ENCODE data around the gene B4GALT5.

The B4GALT5 gene

DNA sequence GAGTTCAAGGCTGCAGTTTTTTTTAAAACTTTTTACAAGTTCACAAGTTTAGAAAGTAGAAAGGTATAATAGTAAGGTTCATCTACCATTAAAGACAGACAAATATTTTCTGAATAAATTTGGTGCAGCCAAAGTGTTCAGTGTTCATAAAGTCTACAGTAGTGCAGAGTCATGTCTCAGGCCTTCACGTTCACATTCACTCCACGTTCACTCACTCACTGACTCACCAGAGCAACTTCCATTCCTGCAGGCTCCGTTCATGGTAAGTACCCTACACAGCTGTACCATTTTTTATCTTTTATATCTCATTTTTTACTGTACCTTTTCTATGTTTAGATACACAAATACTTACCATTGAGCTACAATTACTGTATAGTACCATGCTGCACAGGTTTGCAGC is 67.6 kb downstream of the B4GALT5 start:
- H3K4me3 ChIP-seq (replicated peaks; ENCODE audit: insufficient read depth, low read length): no peak overlapping the region
- H3K27ac ChIP-seq (replicated peaks): no peak overlapping the region; the same call in 1 of the 2 replicates
- TF ChIP-seq GABPA (IDR thresholded peaks at IDR 0.05; ENCODE audit: low read depth) (no peak), POLR2AphosphoS5 (IDR thresholded peaks at IDR 0.05; ENCODE audit: low read depth) (0 out of 2 replicates have a peak, but pooled peaks have one; percentile 11)
- no peaks in the 10 kb centered on the region for H3K27me3 ChIP-seq (ENCODE audit: insufficient read depth, poor library complexity, severe bottlenecking)
- no peak for DNase-seq (ENCODE audit: low read depth in 1 of 2, low spot score in 1 of 2)

DNA sequence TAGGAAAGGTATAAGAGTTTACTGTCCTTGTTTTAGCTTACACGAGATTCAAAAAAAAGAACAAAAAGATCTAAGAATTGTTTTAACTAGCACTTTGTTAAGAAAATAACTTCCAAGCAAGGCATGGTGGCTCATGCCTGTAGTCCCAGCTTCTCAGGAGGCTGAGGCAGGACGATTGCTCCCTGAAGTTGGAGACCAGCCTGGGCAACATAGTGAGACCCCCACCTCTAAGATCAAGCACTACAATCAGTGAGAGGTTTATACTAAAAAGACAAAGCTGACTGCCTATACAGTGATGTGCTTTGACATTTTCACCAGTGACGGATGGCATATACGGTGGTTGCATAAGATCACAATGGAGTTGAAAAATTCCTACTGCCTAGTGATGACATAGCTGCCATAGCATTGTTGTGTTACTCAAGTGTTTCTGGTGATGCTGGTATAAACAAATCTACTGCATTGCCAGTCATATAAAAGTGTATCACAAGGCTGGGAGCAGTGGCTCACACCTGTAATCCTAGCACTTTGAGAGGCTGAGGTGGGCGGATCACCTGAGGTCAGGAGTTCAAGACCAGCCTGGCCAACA is 68.6 kb downstream of the B4GALT5 start:
- Histone ChIP-seq H3K27me3 (ENCODE audit: insufficient read depth, poor library complexity, severe bottlenecking) (no peaks in the 10 kb centered on the region), H3K27ac (replicated peaks) (no peak overlapping the region), H3K4me3 (replicated peaks; ENCODE audit: insufficient read depth, low read length) (no peak overlapping the region)
- TF ChIP-seq GABPA (IDR thresholded peaks at IDR 0.05; ENCODE audit: low read depth): no peak
- no peak for DNase-seq (ENCODE audit: low read depth in 1 of 2, low spot score in 1 of 2)

DNA sequence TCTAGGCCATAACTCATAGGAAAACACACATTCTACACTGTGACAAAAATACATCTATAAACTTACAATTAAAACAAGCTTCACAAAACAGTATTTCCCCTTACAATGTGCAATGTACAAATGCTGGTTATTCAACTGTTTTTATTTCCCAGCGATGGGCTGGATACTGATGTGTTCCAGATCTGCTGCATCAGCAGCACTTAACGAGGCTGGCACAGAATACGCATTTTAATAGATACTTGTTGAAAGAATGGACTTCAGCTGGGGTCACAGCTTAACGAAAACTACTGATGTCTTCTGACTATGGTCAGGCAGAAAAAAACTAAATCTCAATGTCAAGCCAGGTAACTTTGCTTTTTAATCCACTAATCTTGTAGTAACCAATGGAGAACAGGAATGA is 70.9 kb downstream of the B4GALT5 start:
- DNase-seq (ENCODE audit: low read depth in 1 of 2, low spot score in 1 of 2): no peak
- Histone ChIP-seq H3K27ac (replicated peaks) (no peak overlapping the region), H3K27me3 (ENCODE audit: insufficient read depth, poor library complexity, severe bottlenecking) (no peaks in the 10 kb centered on the region), H3K4me3 (replicated peaks; ENCODE audit: insufficient read depth, low read length) (no peak overlapping the region)
- TF ChIP-seq POLR2AphosphoS5 (IDR thresholded peaks at IDR 0.05; ENCODE audit: low read depth) (no peak), GABPA (IDR thresholded peaks at IDR 0.05; ENCODE audit: low read depth) (no peak), SPI1 (IDR thresholded peaks at IDR 0.05; ENCODE audit: borderline replicate concordance, low read depth) (no peak)
- TF ChIP-seq, protein P1, sequence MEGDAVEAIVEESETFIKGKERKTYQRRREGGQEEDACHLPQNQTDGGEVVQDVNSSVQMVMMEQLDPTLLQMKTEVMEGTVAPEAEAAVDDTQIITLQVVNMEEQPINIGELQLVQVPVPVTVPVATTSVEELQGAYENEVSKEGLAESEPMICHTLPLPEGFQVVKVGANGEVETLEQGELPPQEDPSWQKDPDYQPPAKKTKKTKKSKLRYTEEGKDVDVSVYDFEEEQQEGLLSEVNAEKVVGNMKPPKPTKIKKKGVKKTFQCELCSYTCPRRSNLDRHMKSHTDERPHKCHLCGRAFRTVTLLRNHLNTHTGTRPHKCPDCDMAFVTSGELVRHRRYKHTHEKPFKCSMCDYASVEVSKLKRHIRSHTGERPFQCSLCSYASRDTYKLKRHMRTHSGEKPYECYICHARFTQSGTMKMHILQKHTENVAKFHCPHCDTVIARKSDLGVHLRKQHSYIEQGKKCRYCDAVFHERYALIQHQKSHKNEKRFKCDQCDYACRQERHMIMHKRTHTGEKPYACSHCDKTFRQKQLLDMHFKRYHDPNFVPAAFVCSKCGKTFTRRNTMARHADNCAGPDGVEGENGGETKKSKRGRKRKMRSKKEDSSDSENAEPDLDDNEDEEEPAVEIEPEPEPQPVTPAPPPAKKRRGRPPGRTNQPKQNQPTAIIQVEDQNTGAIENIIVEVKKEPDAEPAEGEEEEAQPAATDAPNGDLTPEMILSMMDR (IDR thresholded peaks at IDR 0.05; ENCODE audit: insufficient read depth, low read length): no peak
- TF ChIP-seq, protein P2, sequence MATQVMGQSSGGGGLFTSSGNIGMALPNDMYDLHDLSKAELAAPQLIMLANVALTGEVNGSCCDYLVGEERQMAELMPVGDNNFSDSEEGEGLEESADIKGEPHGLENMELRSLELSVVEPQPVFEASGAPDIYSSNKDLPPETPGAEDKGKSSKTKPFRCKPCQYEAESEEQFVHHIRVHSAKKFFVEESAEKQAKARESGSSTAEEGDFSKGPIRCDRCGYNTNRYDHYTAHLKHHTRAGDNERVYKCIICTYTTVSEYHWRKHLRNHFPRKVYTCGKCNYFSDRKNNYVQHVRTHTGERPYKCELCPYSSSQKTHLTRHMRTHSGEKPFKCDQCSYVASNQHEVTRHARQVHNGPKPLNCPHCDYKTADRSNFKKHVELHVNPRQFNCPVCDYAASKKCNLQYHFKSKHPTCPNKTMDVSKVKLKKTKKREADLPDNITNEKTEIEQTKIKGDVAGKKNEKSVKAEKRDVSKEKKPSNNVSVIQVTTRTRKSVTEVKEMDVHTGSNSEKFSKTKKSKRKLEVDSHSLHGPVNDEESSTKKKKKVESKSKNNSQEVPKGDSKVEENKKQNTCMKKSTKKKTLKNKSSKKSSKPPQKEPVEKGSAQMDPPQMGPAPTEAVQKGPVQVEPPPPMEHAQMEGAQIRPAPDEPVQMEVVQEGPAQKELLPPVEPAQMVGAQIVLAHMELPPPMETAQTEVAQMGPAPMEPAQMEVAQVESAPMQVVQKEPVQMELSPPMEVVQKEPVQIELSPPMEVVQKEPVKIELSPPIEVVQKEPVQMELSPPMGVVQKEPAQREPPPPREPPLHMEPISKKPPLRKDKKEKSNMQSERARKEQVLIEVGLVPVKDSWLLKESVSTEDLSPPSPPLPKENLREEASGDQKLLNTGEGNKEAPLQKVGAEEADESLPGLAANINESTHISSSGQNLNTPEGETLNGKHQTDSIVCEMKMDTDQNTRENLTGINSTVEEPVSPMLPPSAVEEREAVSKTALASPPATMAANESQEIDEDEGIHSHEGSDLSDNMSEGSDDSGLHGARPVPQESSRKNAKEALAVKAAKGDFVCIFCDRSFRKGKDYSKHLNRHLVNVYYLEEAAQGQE (IDR thresholded peaks at IDR 0.05; ENCODE audit: insufficient replicate concordance, low read depth): no peak

DNA sequence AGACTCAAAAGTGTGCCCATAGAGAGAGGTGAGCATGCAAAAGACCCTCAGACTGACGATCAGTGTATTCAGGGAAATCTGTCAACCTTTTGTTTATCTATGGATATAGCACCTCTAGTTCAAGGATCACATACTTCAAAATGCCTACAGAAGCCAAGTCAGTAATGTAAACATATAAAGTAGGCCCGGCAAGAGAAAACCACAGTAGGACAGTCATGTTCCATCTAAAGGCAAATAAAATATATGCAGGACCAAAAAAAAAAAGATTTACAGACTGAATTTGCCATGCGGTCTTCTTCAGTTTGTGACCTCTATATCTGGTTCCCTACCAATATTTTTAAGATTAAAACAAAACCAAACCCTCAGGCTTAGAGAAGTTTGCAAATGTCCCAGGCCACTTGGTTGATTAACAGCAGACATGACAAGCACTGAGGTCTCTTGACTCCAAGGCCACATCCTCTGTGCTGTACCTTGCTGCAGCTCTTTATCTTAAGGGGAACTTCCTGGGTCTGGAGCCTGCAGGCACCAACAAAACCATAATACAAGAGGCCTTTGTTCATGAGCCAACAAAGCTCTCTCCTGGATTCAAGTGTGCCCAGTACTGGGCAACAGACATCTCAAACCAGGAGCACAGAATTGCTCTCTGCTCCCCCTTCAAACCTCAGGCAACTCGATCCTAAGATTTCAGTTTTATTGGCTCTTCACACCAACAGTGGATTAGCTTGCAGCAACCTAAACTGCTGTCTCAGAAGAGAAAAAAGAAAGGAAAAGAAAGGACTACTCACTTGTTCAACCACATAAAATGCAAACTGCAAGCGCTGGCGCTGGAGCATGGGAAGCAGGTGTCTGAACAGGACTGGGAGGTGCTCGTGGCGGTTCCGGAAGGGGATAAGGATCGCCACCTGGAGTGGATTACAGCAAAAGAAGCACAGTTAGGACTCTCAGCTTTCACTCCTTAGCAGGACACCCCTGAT is 71.7 kb downstream of the B4GALT5 start:
- Histone ChIP-seq H3K27ac (replicated peaks) (no peak overlapping the region), H3K4me3 (replicated peaks; ENCODE audit: insufficient read depth, low read length) (no peak overlapping the region), H3K27me3 (ENCODE audit: insufficient read depth, poor library complexity, severe bottlenecking) (no peaks in the 10 kb centered on the region)
- DNase-seq (ENCODE audit: low read depth in 1 of 2, low spot score in 1 of 2): no peak
- TF ChIP-seq SPI1 (IDR thresholded peaks at IDR 0.05; ENCODE audit: borderline replicate concordance, low read depth) (no peak), GABPA (IDR thresholded peaks at IDR 0.05; ENCODE audit: low read depth) (no peak), POLR2AphosphoS5 (IDR thresholded peaks at IDR 0.05; ENCODE audit: low read depth) (no peak)
- TF ChIP-seq, protein P1 (IDR thresholded peaks at IDR 0.05; ENCODE audit: insufficient read depth, low read length): no peak
- TF ChIP-seq, protein P2 (IDR thresholded peaks at IDR 0.05; ENCODE audit: insufficient replicate concordance, low read depth): no peak
